ENCODE measurements around the gene C1orf232.

DNA sequence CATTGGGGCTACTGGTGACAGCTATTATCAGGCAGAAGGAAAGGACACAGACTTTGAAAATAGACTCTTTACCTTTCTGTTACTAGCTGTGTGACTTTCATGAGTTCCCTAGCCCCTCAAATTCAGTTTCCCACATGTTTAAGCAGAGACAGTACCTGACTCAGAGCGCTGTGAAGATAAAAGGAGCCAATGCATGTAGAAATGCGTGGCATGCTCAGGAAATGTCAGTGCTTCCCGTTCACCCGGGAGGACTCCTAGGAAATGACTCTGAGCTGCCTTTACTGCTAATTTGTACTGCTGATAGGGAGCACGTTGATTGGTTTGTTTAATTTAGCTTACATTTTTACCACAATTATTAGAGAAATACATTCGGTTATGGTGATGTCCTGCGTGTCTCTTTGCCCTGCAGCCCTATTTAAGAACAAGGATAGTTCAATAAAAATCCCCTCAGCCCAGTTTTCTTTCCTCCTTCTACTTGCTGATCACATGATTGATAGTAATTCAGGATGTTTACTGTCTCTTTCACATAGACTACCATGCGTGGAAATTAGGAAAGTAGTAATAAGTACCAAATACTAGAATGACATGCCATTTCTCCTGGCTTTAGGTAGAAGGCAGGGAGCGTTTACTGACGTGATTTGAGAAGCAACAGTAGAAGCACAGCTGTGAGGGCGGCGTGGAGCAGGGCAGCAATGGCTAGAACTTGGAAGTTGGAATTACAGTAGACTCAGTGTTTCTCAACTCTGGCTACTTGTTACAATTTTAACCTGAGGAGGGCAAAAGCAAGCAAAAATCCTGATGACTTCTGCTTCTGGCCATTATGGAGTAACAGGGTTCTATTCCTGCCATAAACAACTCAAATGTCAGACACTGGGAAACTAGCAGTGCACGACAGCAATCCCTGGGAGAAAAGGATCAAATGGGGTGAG, 41.3 kb downstream of the C1orf232 start:
- TF ChIP-seq POLR2A (IDR thresholded peaks at IDR 0.05; ENCODE audit: low read depth, low read length) (no peak), RAD21 (IDR thresholded peaks at IDR 0.05; ENCODE audit: low read length) (no peak), FOS (IDR thresholded peaks at IDR 0.05; ENCODE audit: low read depth, low read length) (no peak), RFX5 (IDR thresholded peaks at IDR 0.05; ENCODE audit: low read depth, low read length) (no peak)
- TF ChIP-seq, protein P1, sequence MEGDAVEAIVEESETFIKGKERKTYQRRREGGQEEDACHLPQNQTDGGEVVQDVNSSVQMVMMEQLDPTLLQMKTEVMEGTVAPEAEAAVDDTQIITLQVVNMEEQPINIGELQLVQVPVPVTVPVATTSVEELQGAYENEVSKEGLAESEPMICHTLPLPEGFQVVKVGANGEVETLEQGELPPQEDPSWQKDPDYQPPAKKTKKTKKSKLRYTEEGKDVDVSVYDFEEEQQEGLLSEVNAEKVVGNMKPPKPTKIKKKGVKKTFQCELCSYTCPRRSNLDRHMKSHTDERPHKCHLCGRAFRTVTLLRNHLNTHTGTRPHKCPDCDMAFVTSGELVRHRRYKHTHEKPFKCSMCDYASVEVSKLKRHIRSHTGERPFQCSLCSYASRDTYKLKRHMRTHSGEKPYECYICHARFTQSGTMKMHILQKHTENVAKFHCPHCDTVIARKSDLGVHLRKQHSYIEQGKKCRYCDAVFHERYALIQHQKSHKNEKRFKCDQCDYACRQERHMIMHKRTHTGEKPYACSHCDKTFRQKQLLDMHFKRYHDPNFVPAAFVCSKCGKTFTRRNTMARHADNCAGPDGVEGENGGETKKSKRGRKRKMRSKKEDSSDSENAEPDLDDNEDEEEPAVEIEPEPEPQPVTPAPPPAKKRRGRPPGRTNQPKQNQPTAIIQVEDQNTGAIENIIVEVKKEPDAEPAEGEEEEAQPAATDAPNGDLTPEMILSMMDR (conservative IDR thresholded peaks at IDR 0.05; ENCODE audit: low read depth, low read length) = no peak

Data from IMR-90 (cell line).